Panc1 (cell line): ENCODE data around the gene GSG1L.

Source experiments
- SIN3A ChIP-seq: IDR thresholded peaks from 2 replicates; pipeline ENCODE4 v1.6.1; 2012; ENCODE audit warnings: low read depth, mild to moderate bottlenecking, low read length, moderate library complexity, borderline replicate concordance; ENCODE audit not compliant: insufficient read depth
- TF ChIP-seq, protein P1 (sequence below): fragments of 450-650 bp; IDR thresholded peaks from 2 replicates; pipeline ENCODE4 v1.5.1; 2017; ENCODE audit warnings: mild to moderate bottlenecking

GRCh38 chr16:28110479-28110878 is 47.0 kb upstream of the GSG1L start:
- TF ChIP-seq, protein P1, sequence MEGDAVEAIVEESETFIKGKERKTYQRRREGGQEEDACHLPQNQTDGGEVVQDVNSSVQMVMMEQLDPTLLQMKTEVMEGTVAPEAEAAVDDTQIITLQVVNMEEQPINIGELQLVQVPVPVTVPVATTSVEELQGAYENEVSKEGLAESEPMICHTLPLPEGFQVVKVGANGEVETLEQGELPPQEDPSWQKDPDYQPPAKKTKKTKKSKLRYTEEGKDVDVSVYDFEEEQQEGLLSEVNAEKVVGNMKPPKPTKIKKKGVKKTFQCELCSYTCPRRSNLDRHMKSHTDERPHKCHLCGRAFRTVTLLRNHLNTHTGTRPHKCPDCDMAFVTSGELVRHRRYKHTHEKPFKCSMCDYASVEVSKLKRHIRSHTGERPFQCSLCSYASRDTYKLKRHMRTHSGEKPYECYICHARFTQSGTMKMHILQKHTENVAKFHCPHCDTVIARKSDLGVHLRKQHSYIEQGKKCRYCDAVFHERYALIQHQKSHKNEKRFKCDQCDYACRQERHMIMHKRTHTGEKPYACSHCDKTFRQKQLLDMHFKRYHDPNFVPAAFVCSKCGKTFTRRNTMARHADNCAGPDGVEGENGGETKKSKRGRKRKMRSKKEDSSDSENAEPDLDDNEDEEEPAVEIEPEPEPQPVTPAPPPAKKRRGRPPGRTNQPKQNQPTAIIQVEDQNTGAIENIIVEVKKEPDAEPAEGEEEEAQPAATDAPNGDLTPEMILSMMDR, result no peak
- TF ChIP-seq SIN3A, result no peak
